AG04449 (cell line): Measurements from ENCODE around the gene SORL1-AS1.
"Not testable (repeated sequence)": the region's sequence is repeated elsewhere in the genome, so short reads cannot be mapped to it uniquely, and the experiment has no call there.

ENCODE experiments used
- CTCF ChIA-PET: fragments of 350-600 bp; formaldehyde crosslinking; extraction: SDS; loops from one replicate; lab custom pipeline; 2021; ENCODE audit warnings: antibody characterized with exemption; lab: Yijun Ruan, JAX
- POLR2A ChIA-PET: fragments of 400-600, 350-600 bp; formaldehyde crosslinking; extraction: SDS; loops from one replicate; lab custom pipeline; 2020; ENCODE audit warnings: antibody characterized with exemption, inconsistent platforms; lab: Yijun Ruan, JAX
- DNase-seq: peaks from one replicate; pipeline ENCODE4 v3.0.0-alpha.2; 2010; ENCODE audit warnings: low read depth, low spot score
- H3K4me3 ChIP-seq: 2 replicates; pipeline ENCODE4 v1.5.1; 2011; ENCODE audit warnings: low read depth, mild to moderate bottlenecking, control low read depth, low read length
- TF ChIP-seq, protein P1 (sequence below): IDR thresholded peaks from one replicate; pipeline ENCODE4 v1.5.1; 2011; ENCODE audit warnings: mild to moderate bottlenecking, moderate library complexity, low read length, control low read depth, inconsistent platforms; ENCODE audit not compliant: insufficient read depth; ENCODE audit errors: missing control alignments

Gene SORL1-AS1

DNA sequence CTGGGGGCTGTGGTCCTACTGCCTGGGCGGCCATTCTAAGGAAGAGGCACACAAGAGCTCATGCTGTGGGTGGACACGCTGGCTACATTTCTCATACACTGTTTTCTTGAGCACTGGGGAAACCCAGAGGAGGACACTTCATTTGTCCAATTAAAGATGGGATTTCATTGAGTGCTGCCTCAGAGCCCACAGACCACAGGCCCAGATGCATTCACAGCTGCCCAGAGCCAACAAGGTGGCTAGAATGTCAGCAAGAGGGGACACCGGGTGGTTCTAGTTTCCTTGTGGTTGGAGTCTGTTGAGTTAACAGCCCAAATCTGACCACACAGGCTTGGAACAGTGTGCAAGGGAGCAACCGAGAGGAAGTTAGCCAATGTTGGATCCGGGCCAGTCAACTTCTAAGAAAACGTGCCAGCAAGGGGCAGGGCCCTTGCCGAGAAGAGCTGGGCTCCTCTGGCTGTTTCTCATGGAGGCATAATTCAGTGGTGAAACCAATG lies 35.7 kb downstream of the SORL1-AS1 start:
- ChIA-PET POLR2A (no interaction called here), CTCF (interaction anchor here (1.0 kb wide), 1 partner anchor 12 kb away, joined by 4 read pairs; no protein-coding TSS in a partner anchor)
- DNase-seq = peak; percentile 21
- H3K4me3 ChIP-seq = no peak overlapping the region
- TF ChIP-seq, protein P1, sequence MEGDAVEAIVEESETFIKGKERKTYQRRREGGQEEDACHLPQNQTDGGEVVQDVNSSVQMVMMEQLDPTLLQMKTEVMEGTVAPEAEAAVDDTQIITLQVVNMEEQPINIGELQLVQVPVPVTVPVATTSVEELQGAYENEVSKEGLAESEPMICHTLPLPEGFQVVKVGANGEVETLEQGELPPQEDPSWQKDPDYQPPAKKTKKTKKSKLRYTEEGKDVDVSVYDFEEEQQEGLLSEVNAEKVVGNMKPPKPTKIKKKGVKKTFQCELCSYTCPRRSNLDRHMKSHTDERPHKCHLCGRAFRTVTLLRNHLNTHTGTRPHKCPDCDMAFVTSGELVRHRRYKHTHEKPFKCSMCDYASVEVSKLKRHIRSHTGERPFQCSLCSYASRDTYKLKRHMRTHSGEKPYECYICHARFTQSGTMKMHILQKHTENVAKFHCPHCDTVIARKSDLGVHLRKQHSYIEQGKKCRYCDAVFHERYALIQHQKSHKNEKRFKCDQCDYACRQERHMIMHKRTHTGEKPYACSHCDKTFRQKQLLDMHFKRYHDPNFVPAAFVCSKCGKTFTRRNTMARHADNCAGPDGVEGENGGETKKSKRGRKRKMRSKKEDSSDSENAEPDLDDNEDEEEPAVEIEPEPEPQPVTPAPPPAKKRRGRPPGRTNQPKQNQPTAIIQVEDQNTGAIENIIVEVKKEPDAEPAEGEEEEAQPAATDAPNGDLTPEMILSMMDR = no peak

DNA sequence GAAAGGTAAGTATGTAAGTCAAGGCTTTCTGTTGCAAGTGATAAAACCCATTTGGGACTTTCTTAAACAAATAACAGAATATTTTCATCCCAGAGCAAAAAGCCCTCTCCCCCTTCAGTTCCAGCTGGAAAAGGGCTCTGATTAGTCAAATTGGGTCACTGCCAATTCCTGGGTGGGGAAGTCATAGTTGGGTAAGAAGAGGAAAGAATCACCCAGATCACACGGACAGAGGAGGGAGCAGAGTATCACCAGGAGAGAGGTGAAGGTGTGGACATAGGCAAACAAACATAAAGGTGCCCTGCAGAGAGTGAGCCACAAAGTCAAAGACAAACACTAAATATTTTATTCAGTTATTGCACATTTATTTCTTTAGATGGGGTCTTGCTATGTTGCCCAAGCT lies 36.9 kb downstream of the SORL1-AS1 start:
- POLR2A ChIA-PET = no interaction called here
- no peak overlapping the region for H3K4me3 ChIP-seq
- CTCF ChIA-PET = no interaction called here
- no peak for DNase-seq
- TF ChIP-seq, protein P1 = no peak

- no peak for DNase-seq
- TF ChIP-seq, protein P1 = no peak
- no peak overlapping the region for H3K4me3 ChIP-seq
- POLR2A ChIA-PET = no interaction called here
- CTCF ChIA-PET = no interaction called here
Observed at GRCh38 chr11:121414141-121414913, 38.4 kb downstream of the SORL1-AS1 start.

DNA sequence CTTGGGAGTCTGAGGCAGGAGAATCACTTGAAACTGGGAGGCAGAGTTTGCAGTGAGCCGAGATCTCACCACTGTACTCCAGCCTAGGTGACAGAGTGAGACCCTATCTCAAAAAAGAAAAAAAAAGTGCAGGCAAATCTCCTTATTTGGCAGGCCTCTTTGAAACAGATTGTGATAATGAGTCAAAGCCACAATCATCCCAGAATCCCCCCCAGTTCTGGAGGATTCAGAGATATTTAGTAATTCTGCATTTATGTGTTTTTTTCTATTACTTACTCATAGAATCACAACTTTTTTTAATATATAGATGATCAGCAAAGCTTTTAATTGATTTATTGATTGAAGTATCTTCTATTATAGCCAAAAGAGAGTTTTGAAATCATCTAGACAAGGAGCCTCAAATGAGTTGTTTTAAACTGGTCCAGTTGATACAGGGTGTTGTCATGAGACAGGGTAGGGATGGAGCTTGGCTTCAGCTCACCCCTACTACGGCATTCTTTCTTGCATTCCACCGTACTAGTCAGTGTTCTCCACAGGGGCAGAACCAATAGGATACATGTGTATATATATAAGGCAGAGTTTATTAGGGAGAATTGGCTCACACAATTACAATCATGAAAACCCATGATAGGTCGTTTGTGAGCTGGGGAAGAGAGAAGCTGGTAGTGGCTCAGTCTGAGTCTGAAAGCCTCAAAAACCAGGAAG lies 39.9 kb downstream of the SORL1-AS1 start:
- no peak overlapping the region for H3K4me3 ChIP-seq
- TF ChIP-seq, protein P1 = no peak
- no peak for DNase-seq
- ChIA-PET CTCF (no interaction called here), POLR2A (no interaction called here)

GRCh38 chr11:121412000-121412587 lies 40.7 kb downstream of the SORL1-AS1 start:
- no peak for DNase-seq
- no peak overlapping the region for H3K4me3 ChIP-seq
- POLR2A ChIA-PET = no interaction called here
- TF ChIP-seq, protein P1 = no peak
- CTCF ChIA-PET = no interaction called here

DNA sequence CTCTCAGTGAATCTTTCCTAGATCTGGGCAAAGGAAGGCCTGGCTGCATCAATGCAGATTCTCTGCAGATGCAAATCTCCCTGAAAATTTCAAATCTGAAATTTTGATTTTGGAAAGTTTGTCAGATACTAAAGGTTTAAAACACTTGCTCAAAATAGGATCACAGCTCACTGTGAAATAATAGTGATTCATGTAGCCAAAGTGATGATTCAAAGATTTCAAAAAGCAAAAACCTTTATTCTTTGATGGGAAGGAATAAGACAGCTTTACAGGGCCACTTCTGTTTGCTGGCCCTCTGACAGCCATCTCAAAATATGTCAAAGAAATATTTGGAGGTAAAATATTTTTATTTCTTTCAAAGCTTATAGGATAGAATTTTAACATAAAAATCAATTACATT lies 41.4 kb downstream of the SORL1-AS1 start:
- POLR2A ChIA-PET, H3K4me3 ChIP-seq, DNase-seq, CTCF ChIA-PET: not testable (repeated sequence)

- CTCF ChIA-PET, DNase-seq, H3K4me3 ChIP-seq, POLR2A ChIA-PET: not testable (repeated sequence)
Observed at GRCh38 chr11:121410041-121410440, 42.7 kb downstream of the SORL1-AS1 start.
